ENCODE data around the gene MYBPC2.

DNA sequence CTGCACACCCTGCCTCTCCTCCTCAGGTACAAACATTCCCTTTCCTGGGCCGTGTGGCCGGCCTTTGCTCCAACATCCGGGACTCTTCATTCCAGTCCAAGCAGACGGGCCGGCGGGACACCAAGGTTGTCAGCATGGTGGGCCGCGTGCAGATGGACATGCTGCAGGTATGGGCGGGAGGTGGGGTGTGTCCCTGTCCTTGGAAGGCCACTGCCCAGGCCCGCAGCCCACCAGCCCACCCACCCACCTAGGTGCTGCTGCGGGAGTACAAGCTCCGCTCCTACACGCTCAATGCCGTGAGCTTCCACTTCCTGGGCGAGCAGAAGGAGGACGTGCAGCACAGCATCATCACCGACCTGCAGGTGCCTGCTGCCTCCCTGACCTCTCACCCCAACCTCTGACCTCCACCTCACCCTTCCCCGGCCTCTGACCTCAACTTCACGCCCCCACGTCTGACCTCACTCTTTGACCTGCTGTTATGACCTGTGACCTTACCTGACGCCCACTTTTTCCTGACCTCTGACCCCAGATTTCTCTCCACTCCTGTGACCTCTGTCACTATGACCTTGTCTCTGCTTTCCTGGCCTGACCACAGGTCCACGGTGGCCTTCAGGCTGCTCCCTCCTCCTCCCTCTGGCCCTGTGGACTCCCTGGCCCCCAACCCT, 26.4 kb upstream of the MYBPC2 start:
- TF ChIP-seq, protein P1, sequence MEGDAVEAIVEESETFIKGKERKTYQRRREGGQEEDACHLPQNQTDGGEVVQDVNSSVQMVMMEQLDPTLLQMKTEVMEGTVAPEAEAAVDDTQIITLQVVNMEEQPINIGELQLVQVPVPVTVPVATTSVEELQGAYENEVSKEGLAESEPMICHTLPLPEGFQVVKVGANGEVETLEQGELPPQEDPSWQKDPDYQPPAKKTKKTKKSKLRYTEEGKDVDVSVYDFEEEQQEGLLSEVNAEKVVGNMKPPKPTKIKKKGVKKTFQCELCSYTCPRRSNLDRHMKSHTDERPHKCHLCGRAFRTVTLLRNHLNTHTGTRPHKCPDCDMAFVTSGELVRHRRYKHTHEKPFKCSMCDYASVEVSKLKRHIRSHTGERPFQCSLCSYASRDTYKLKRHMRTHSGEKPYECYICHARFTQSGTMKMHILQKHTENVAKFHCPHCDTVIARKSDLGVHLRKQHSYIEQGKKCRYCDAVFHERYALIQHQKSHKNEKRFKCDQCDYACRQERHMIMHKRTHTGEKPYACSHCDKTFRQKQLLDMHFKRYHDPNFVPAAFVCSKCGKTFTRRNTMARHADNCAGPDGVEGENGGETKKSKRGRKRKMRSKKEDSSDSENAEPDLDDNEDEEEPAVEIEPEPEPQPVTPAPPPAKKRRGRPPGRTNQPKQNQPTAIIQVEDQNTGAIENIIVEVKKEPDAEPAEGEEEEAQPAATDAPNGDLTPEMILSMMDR (IDR thresholded peaks at IDR 0.05; ENCODE audit: extremely low read depth in 1 of 2, insufficient read depth in 1 of 2, low read depth in 1 of 2, low read length in 2 of 2), result no peak
- TF ChIP-seq EZH2 (IDR thresholded peaks at IDR 0.05; ENCODE audit: borderline replicate concordance, low read depth, low read length, severe bottlenecking), result no peak
